Smooth muscle cell (in vitro differentiated cells): ENCODE results near the gene RALGPS1. TPM values are rescaled to one million over a fixed set of nuclear protein-coding genes. Genes with fewer than 3 reads are reported as not detected.

Experiments used
- DNase-seq: peaks from one replicate; lab custom pipeline; 2025; ENCODE audit not compliant: unreplicated experiment; lab: John Stamatoyannopoulos, UW
- H2AFZ ChIP-seq: fragments of 200-600 bp; sonication (generic); 2 replicates; pipeline ENCODE4 v1.6.0; 2016; ENCODE audit warnings: antibody characterized with exemption, low read depth, mild to moderate bottlenecking
- H3F3A ChIP-seq: fragments of 200-600 bp; sonication (generic); 2 replicates; pipeline ENCODE4 v1.6.0; 2017; ENCODE audit warnings: antibody characterized with exemption, low read depth
- H3K27ac ChIP-seq: fragments of 200-600 bp; sonication (generic); 2 replicates; pipeline ENCODE4 v1.5.1; 2016; ENCODE audit warnings: low read depth, mild to moderate bottlenecking
- H3K27me3 ChIP-seq: fragments of 200-600 bp; sonication (generic); 2 replicates; pipeline ENCODE4 v1.6.1; 2016; ENCODE audit warnings: low read depth, mild to moderate bottlenecking
- H3K36me3 ChIP-seq: fragments of 200-600 bp; sonication (generic); 2 replicates; pipeline ENCODE4 v1.5.1; 2016; ENCODE audit warnings: low read depth
- H3K4me1 ChIP-seq: fragments of 200-600 bp; sonication (generic); 2 replicates; pipeline ENCODE4 v1.5.1; 2016; ENCODE audit warnings: low read depth
- H3K4me2 ChIP-seq: fragments of 200-600 bp; sonication (generic); 2 replicates; pipeline ENCODE4 v1.6.0; 2016; ENCODE audit warnings: mild to moderate bottlenecking
- H3K4me3 ChIP-seq: fragments of 200-600 bp; sonication (generic); 2 replicates; pipeline ENCODE4 v1.5.1; 2016; ENCODE audit warnings: mild to moderate bottlenecking
- H3K79me2 ChIP-seq: fragments of 200-600 bp; sonication (generic); 2 replicates; pipeline ENCODE4 v1.6.0; 2016; ENCODE audit warnings: low read depth, mild to moderate bottlenecking
- H3K9ac ChIP-seq: fragments of 200-600 bp; sonication (generic); 2 replicates; pipeline ENCODE4 v1.6.0; 2016; ENCODE audit warnings: low read depth
- H3K9me3 ChIP-seq: fragments of 200-600 bp; sonication (generic); replicated peaks from 2 replicates; pipeline ENCODE4 v1.5.1; 2016; ENCODE audit warnings: low read depth
- H4K20me1 ChIP-seq: fragments of 200-600 bp; sonication (generic); 2 replicates; pipeline ENCODE4 v1.6.0; 2016; ENCODE audit warnings: low read depth
- CTCF ChIP-seq: fragments of 200-600 bp; sonication (generic); IDR thresholded peaks from 2 replicates; pipeline ENCODE4 v1.5.1; 2017; ENCODE audit warnings: borderline replicate concordance, mild to moderate bottlenecking, antibody characterized with exemption; ENCODE audit not compliant: insufficient read depth, poor library complexity, severe bottlenecking
- WGBS: methylation state at CpG from one replicate; pipeline ENCODE4 v1.1.7; 2016; ENCODE audit warnings: low lambda C conversion rate; 5-methylcytosine and 5-hydroxymethylcytosine counted together
- polyA plus RNA-seq: library from polyadenylated mRNA; unstranded; fragments of >200 nt; fragmentation: Nextera tagmentation; extraction: Ambion mirVana; gene quantifications from 2 replicates; pipeline ENCODE4 v1.2.1, GENCODE V29; 2016
- total RNA-seq: library from RNA; depleted of rRNA; stranded (reverse); fragments of >200 nt; gene quantifications from 2 replicates; pipeline ENCODE4 v1.2.3, GENCODE V29; 2014

Gene RALGPS1
- total and polyA plus RNA-seq, 2 experiments from 2014 or later: 2.1 to 4.0 TPM

GRCh38 chr9:127209948-127210640 is 295.5 kb downstream of the RALGPS1 start:
- H4K20me1 ChIP-seq: no peaks in the 10 kb centered on the region
- DNase-seq: no peak
- no peaks in the 10 kb centered on the region for H3K4me1 ChIP-seq
- no peak overlapping the region for H3K4me3 ChIP-seq
- WGBS: 75% methylated on average over 18 of the region's 18 CpGs
- H2AFZ ChIP-seq: no peak overlapping the region
- no peak overlapping the region for H3K9ac ChIP-seq
- no peaks in the 10 kb centered on the region for H3K9me3 ChIP-seq
- no peak overlapping the region for H3K27ac ChIP-seq
- H3K27me3 ChIP-seq: no peaks in the 10 kb centered on the region
- H3K79me2 ChIP-seq: no peaks in the 10 kb centered on the region
- H3K4me2 ChIP-seq: no peak overlapping the region
- no peaks in the 10 kb centered on the region for H3F3A ChIP-seq
- TF ChIP-seq CTCF: no peak
- H3K36me3 ChIP-seq: no peaks in the 10 kb centered on the region

- H3K36me3 ChIP-seq: no peaks in the 10 kb centered on the region
- no peak overlapping the region for H3K9ac ChIP-seq
- no peak overlapping the region for H3K4me3 ChIP-seq
- H3F3A ChIP-seq: no peaks in the 10 kb centered on the region
- no peak overlapping the region for H3K4me2 ChIP-seq
- no peak for DNase-seq
- no peaks in the 10 kb centered on the region for H3K9me3 ChIP-seq
- no peaks in the 10 kb centered on the region for H3K27me3 ChIP-seq
- no peak overlapping the region for H2AFZ ChIP-seq
- H4K20me1 ChIP-seq: no peaks in the 10 kb centered on the region
- no peak overlapping the region for H3K27ac ChIP-seq
- H3K79me2 ChIP-seq: no peaks in the 10 kb centered on the region
- no peaks in the 10 kb centered on the region for H3K4me1 ChIP-seq
- no peak for TF ChIP-seq CTCF
- WGBS: 74% methylated on average over 20 of the region's 20 CpGs
Observed at GRCh38 chr9:127210851-127211730, 296.5 kb downstream of the RALGPS1 start.

GRCh38 chr9:127211983-127212382 is 297.4 kb downstream of the RALGPS1 start:
- no peak for TF ChIP-seq CTCF
- no peak overlapping the region for H3K27ac ChIP-seq
- no peaks in the 10 kb centered on the region for H3K36me3 ChIP-seq
- H3K4me3 ChIP-seq: no peak overlapping the region
- H4K20me1 ChIP-seq: no peaks in the 10 kb centered on the region
- H3K79me2 ChIP-seq: no peaks in the 10 kb centered on the region
- H3K4me2 ChIP-seq: no peak overlapping the region
- H3K4me1 ChIP-seq: no peaks in the 10 kb centered on the region
- no peaks in the 10 kb centered on the region for H3K27me3 ChIP-seq
- H3F3A ChIP-seq: no peaks in the 10 kb centered on the region
- over 99% methylated on average over 11 of the region's 11 CpGs for WGBS
- no peak for DNase-seq
- no peak overlapping the region for H2AFZ ChIP-seq
- H3K9ac ChIP-seq: no peak overlapping the region
- no peaks in the 10 kb centered on the region for H3K9me3 ChIP-seq
